Loucy (cell line): ENCODE results near the gene ZNF860.

Experiments used
- EZH2phosphoT487 ChIP-seq: fragments of 200-600 bp; IDR thresholded peaks from 2 replicates; pipeline ENCODE4 v1.6.1; 2018; ENCODE audit warnings: antibody characterized with exemption, mild to moderate bottlenecking, moderate library complexity, borderline replicate concordance
- TF ChIP-seq, protein P1 (sequence below): fragments of 200-600 bp; sonication (generic); conservative IDR thresholded peaks from 2 replicates; pipeline ENCODE4 v1.5.1; 2014; ENCODE audit warnings: mild to moderate bottlenecking, antibody characterized with exemption, low read length

DNA sequence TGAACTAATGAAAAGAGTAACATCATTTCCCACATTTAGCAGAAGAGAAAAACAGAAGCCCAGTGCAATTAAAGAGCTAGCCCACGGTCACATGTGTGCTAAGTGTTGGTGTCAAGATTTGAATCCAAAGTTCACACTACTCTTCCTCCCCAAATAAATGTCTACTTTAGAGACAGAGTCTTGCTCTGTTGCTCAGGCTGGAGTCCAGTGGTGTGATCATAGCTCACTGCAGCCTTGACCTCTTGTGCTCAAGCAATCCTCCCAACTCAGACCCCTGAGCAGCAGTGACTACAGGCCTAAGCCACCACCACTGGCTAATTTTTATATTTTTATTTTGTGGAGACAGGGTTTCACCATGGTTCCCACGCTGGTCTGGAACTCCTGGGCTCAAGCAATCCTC, 5.2 kb upstream of the ZNF860 start:
- TF ChIP-seq, protein P1, sequence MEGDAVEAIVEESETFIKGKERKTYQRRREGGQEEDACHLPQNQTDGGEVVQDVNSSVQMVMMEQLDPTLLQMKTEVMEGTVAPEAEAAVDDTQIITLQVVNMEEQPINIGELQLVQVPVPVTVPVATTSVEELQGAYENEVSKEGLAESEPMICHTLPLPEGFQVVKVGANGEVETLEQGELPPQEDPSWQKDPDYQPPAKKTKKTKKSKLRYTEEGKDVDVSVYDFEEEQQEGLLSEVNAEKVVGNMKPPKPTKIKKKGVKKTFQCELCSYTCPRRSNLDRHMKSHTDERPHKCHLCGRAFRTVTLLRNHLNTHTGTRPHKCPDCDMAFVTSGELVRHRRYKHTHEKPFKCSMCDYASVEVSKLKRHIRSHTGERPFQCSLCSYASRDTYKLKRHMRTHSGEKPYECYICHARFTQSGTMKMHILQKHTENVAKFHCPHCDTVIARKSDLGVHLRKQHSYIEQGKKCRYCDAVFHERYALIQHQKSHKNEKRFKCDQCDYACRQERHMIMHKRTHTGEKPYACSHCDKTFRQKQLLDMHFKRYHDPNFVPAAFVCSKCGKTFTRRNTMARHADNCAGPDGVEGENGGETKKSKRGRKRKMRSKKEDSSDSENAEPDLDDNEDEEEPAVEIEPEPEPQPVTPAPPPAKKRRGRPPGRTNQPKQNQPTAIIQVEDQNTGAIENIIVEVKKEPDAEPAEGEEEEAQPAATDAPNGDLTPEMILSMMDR: no peak
- no peak for TF ChIP-seq EZH2phosphoT487
